Upper lobe of left lung (tissue), 6 donors: Measurements from ENCODE around the gene RALGDS. TPM values are rescaled to one million over a fixed set of nuclear protein-coding genes. Genes with fewer than 3 reads are reported as not detected.
"Not testable (repeated sequence)": the region's sequence is repeated elsewhere in the genome, so short reads cannot be mapped to it uniquely, and the experiment has no call there.

Source experiments
- ATAC-seq, 2 donors: fragments of 200-7000 bp; cut with Tn5 transposase; one replicate each; pipeline ENCODE4 v1.9.1; 2022; ENCODE audit warnings: mild to moderate bottlenecking in 2 of 2, moderate library complexity in 2 of 2; ENCODE audit not compliant: low FRiP score in 2 of 2
- DNase-seq, 2 donors: peaks; one replicate each; pipeline ENCODE4 v3.0.0-alpha.2; 2019 to 2020
- H3K27ac ChIP-seq, 4 donors: fragments of 200-600 bp; sonication (generic); one replicate each; pipeline ENCODE4 v1.5.1; 2016 to 2019
- H3K27me3 ChIP-seq, 4 donors: fragments of 200-600 bp; sonication (generic); one replicate each; pipeline ENCODE4 v1.5.1; 2017 to 2019
- H3K36me3 ChIP-seq, 4 donors: fragments of 200-600 bp; sonication (generic); one replicate each; pipeline ENCODE4 v1.5.1; 2016 to 2019
- H3K4me1 ChIP-seq, 4 donors: fragments of 200-600 bp; sonication (generic); one replicate each; pipeline ENCODE4 v1.5.1; 2018 to 2019
- H3K4me3 ChIP-seq, 4 donors: fragments of 200-600 bp; sonication (generic); one replicate each; pipeline ENCODE4 v1.5.1; 2017 to 2019; ENCODE audit warnings: mild to moderate bottlenecking in 2 of 4, moderate library complexity in 1 of 4
- H3K9me3 ChIP-seq, 4 donors: fragments of 200-600 bp; sonication (generic); one replicate each; pipeline ENCODE4 v1.5.1; 2018 to 2019
- EP300 ChIP-seq, 4 donors: sonication (generic); formaldehyde crosslinking; IDR thresholded peaks; one replicate each; pipeline ENCODE4 v1.5.1; 2017; ENCODE audit warnings: antibody characterized with exemption in 4 of 4, control low read depth in 2 of 4
- POLR2A ChIP-seq, 4 donors: fragments of 450-650 bp; IDR thresholded peaks; one replicate each; pipeline ENCODE4 v1.5.1; 2016 to 2017; ENCODE audit warnings: antibody characterized with exemption in 4 of 4, mild to moderate bottlenecking in 2 of 4
- POLR2AphosphoS5 ChIP-seq, 2 donors: sonication (generic); formaldehyde crosslinking; IDR thresholded peaks; one replicate each; pipeline ENCODE4 v1.5.1; 2017; ENCODE audit warnings: antibody characterized with exemption in 2 of 2
- WGBS, 2 donors: methylation state at CpG; one replicate each; pipeline ENCODE4 v1.1.5; 2017 to 2018; 5-methylcytosine and 5-hydroxymethylcytosine counted together
- total RNA-seq, 6 donors: library from RNA; depleted of rRNA in 4 of 6; stranded (reverse); fragments of >200 nt in 4 of 6; gene quantifications; one replicate each; pipeline versions ENCODE4 v1.1.0 to v1.2.1, GENCODE V29; 2016 to 2021
- TF ChIP-seq, protein P1 (sequence below), 6 experiments: fragments of 450-650 bp in 4 of 6; fragments of 200-600 bp in 2 of 6; sonication (generic) in 2 of 6; IDR thresholded peaks; one replicate each; pipeline ENCODE4 v1.5.1; 2016 to 2019; ENCODE audit warnings: antibody characterized with exemption in 6 of 6
- donor health status: DM: no; HTN: no; CAD: no; lungs with moderate emphysema.
- donor health status: DM: no; HTN: yes; CAD: no; lungs with severe emphysema.

The RALGDS gene
- total RNA-seq, 6 donors from 2014 or later = 57.1 to 117 (median 88.9) TPM

DNA sequence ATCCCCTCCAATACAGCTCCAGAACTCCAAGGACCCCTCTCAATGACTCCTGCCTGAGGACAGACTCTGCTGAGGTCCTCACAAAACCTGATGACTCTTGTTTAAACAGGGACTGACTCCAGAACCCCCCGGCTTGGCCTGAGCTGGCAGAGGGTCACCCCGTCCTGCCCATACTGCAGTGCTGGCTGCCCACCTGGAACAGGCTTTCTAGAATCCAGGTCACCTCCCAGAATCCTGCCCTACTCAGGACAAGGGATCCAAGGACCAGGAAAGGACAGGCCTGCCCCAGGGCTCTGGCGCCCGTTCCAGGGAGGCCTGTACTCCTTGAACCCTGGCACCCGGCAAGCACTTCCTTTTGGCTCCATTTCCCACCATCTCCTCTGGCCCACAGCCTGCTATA lies 22.2 kb downstream of the RALGDS start:
- Histone ChIP-seq H3K9me3 (peaks cover 0 to 7% (median 0%) of the 10 kb centered on the region in 4 donors), H3K27ac (no peak overlapping the region), H3K27me3 (no peaks in the 10 kb centered on the region), H3K36me3 (peaks cover 43 to 73% (median 68%) of the 10 kb centered on the region in 4 donors), H3K4me3 (no peak overlapping the region), H3K4me1 (peaks cover 0 to 7% (median 0%) of the 10 kb centered on the region in 4 donors)
- ATAC-seq (no peak), DNase-seq (no peak)
- WGBS, 2 donors = 94 to 97% methylated on average over 3 to 5 of the region's 5 CpGs
- TF ChIP-seq POLR2AphosphoS5 (IDR thresholded peaks at IDR 0.05) (no peak), POLR2A (IDR thresholded peaks at IDR 0.05) (no peak), EP300 (IDR thresholded peaks at IDR 0.05) (no peak)

DNA sequence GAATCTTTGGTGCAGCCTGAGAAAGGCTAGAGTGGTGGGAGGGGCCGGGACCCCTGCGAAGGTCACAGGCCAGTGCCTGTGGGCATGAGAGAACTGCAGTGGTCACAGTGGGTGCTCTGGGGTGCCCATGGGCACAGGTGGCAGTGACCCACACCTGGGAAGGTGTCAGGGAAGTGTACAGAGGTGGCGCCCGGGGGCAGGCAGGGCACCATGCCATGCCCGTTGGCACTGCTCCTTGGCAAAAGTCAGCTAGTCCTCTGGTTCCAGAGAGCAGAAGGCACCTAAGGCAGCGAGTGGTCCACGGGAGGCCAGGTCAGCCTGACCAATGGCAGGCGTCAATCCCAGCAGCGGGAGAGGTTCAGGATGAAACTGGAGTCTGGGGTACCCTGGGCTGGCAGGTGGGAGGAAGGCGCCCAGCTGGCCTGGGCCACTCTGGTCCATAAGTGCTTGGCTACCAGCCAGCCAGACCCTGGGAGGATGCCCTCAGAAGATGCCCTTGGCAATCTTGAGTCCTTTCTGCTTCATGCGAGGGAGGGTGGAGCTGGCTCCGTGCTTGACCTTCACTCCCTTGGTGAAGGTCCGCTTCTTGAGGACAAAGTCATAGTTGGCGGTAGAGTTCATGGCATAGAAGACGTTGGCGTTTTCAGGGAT lies 22.8 kb downstream of the RALGDS start:
- Histone ChIP-seq H3K4me3 (no peak overlapping the region), H3K36me3 (peaks cover 43 to 67% (median 64%) of the 10 kb centered on the region in 4 donors), H3K27ac (no peak overlapping the region), H3K27me3 (no peaks in the 10 kb centered on the region), H3K4me1 (peaks cover 0 to under 1% (median 0%) of the 10 kb centered on the region in 4 donors), H3K9me3 (peaks cover 0 to 7% (median 0%) of the 10 kb centered on the region in 4 donors)
- no peak for ATAC-seq
- 89 to 97% methylated on average over 13 to 16 of the region's 16 CpGs for WGBS, 2 donors
- peak in 1 of 2 donors; percentile 67 for DNase-seq
- no peak for TF ChIP-seq POLR2AphosphoS5 (IDR thresholded peaks at IDR 0.05)
- TF ChIP-seq, protein P1, sequence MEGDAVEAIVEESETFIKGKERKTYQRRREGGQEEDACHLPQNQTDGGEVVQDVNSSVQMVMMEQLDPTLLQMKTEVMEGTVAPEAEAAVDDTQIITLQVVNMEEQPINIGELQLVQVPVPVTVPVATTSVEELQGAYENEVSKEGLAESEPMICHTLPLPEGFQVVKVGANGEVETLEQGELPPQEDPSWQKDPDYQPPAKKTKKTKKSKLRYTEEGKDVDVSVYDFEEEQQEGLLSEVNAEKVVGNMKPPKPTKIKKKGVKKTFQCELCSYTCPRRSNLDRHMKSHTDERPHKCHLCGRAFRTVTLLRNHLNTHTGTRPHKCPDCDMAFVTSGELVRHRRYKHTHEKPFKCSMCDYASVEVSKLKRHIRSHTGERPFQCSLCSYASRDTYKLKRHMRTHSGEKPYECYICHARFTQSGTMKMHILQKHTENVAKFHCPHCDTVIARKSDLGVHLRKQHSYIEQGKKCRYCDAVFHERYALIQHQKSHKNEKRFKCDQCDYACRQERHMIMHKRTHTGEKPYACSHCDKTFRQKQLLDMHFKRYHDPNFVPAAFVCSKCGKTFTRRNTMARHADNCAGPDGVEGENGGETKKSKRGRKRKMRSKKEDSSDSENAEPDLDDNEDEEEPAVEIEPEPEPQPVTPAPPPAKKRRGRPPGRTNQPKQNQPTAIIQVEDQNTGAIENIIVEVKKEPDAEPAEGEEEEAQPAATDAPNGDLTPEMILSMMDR (IDR thresholded peaks at IDR 0.05) = no peak
- TF ChIP-seq EP300 (IDR thresholded peaks at IDR 0.05) = no peak
- TF ChIP-seq POLR2A (IDR thresholded peaks at IDR 0.05) = no peak

DNA sequence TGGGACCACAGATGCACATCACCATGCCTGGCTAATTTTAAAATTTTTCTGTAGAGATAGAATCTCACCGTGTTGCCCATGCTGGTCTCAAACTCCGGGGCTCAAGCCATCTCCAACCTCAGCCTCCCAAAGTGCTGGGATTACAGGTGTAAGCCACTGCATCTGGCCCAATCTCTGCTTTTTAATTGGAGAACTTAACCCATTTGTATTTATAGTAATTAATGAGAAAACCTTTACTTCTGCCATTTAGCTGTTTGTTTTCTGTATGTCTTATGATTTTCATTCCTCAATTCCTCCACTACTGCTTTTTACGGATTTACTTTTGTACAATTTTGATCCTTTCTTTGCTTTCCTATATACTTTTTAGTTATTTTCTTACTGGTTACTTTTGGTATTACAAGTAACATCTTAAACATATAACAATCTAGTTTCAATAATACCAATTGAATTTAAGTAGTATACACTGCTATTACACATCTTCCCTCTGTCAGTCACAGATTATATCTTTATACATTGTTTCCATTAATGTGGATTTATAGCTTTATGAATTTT lies 26.1 kb downstream of the RALGDS start:
- TF ChIP-seq POLR2A (IDR thresholded peaks at IDR 0.05) = no peak
- TF ChIP-seq POLR2AphosphoS5 (IDR thresholded peaks at IDR 0.05) = no peak
- TF ChIP-seq EP300 (IDR thresholded peaks at IDR 0.05) = no peak
- TF ChIP-seq, protein P1 (IDR thresholded peaks at IDR 0.05) = no peak
- no peaks in the 10 kb centered on the region for H3K4me1 ChIP-seq
- peaks cover 0 to 7% (median 0%) of the 10 kb centered on the region in 4 donors for H3K9me3 ChIP-seq
- H3K36me3 ChIP-seq = peaks cover 23 to 35% (median 31%) of the 10 kb centered on the region in 4 donors
- WGBS, 2 donors = 93 to 100% methylated on average over 3 of the region's 3 CpGs
- no peaks in the 10 kb centered on the region for H3K27me3 ChIP-seq
- H3K27ac ChIP-seq = no peak overlapping the region
- no peak overlapping the region for H3K4me3 ChIP-seq
- no peak for ATAC-seq
- no peak for DNase-seq

DNA sequence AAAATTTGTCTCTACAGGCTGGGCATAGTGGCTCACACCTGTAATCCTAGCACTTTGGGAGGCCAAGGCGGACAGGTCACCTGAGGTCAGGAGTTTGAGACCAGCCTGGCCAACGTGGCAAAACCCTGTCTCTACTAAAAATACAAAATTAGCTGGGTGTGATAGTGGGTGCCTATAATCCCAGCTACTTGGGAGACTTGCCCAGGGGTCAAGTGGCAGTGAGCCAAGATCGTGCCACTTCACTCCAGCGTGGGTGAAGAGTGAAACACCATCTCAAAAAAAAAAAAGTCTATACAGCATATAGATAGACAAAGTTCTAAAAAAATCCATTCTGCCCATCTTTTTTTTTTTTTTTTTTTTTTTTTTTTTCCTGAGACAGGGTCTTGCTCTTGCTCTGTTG lies 26.7 kb downstream of the RALGDS start:
- H3K27ac ChIP-seq, H3K4me1 ChIP-seq, H3K9me3 ChIP-seq, H3K4me3 ChIP-seq, H3K27me3 ChIP-seq, DNase-seq, ATAC-seq: not testable (repeated sequence)
- peaks cover 17 to 30% (median 26%) of the 10 kb centered on the region in 4 donors for H3K36me3 ChIP-seq
- 77 to 87% methylated on average over 4 of the region's 4 CpGs for WGBS, 2 donors

DNA sequence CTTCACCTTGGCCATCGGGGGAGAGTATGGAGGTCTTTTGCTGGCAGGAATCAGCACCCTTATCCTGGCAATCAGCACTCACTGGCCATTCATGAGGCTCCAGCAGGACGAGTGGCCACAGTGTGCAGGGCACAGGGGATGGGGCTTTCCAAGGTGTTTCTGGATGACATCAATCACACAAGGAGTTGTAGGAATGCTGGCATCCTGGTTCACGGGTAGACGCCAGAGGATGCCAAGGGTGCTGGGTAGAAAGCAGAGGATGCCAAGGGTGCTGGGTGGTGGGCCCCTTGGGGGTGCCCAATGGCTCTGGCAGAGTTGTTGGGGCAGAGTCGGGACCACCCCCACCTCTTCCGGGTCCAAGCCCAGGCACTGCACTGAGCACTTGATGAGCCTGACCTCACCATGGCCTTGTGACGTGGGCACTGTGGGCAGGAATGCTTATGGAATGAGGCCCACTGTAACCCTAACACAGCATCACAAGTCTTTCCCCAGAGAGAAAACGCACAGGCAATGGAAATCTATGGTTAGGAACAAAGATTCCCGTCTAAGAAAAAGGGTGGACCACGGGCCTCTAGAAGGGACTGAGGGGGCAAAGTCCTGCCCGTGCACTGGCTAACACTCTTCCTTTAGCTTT lies 30.2 kb downstream of the RALGDS start:
- Histone ChIP-seq H3K27ac (no peak overlapping the region), H3K27me3 (no peaks in the 10 kb centered on the region), H3K36me3 (no peaks in the 10 kb centered on the region), H3K4me3 (no peak overlapping the region), H3K9me3 (peaks cover 0 to 4% (median 0%) of the 10 kb centered on the region in 4 donors), H3K4me1 (no peaks in the 10 kb centered on the region)
- TF ChIP-seq POLR2AphosphoS5 (IDR thresholded peaks at IDR 0.05) = no peak
- TF ChIP-seq, protein P1 (IDR thresholded peaks at IDR 0.05) = no peak
- TF ChIP-seq EP300 (IDR thresholded peaks at IDR 0.05) = no peak
- no peak for DNase-seq
- 79 to 81% methylated on average over 8 to 11 of the region's 11 CpGs for WGBS, 2 donors
- ATAC-seq = no peak
